K562 (cell line): ENCODE measurements around the gene EFCAB8. TPM values are rescaled to one million over a fixed set of nuclear protein-coding genes. Genes with fewer than 3 reads are reported as not detected.

Source experiments
- CREB3 ChIP-seq: fragments of 450-650 bp; conservative IDR thresholded peaks from 2 replicates; pipeline ENCODE4 v1.6.1; 2016; ENCODE audit warnings: missing genetic modification characterization, low read depth, mild to moderate bottlenecking, missing compliant biosample characterization, moderate library complexity
- DPF2 ChIP-seq: fragments of 450-650 bp; IDR thresholded peaks from 2 replicates; pipeline ENCODE4 v1.6.1; 2016
- NCOA6 ChIP-seq: fragments of 450-650 bp; IDR thresholded peaks from 2 replicates; pipeline ENCODE4 v1.6.1; 2017; ENCODE audit warnings: mild to moderate bottlenecking
- NFRKB ChIP-seq: fragments of 450-650 bp; IDR thresholded peaks from 2 replicates; pipeline ENCODE4 v1.6.1; 2016; ENCODE audit warnings: low read depth
- RBBP5 ChIP-seq: fragments of 200-600 bp; sonication (generic); IDR thresholded peaks from 2 replicates; pipeline ENCODE4 v1.6.1; 2012; ENCODE audit warnings: borderline replicate concordance, mild to moderate bottlenecking, low read length, control low read depth, inconsistent platforms; ENCODE audit not compliant: insufficient read depth, poor library complexity, severe bottlenecking
- SMARCA5 ChIP-seq: fragments of 450-650 bp; IDR thresholded peaks from 2 replicates; pipeline ENCODE4 v1.6.1; 2016
- TCF7L2 ChIP-seq: fragments of 150-350 bp; IDR thresholded peaks from 2 replicates; pipeline ENCODE4 v1.6.1; 2016; ENCODE audit warnings: low read depth, mild to moderate bottlenecking, low read length, moderate library complexity
- YY1 ChIP-seq, 3 experiments: IDR thresholded peaks; 2 replicates each; pipeline ENCODE4 v1.6.1; 2011; ENCODE audit warnings: low read length in 2 of 3, mild to moderate bottlenecking in 2 of 3, moderate library complexity in 2 of 3, borderline replicate concordance in 1 of 3, control low read depth in 1 of 3, low read depth in 1 of 3; ENCODE audit not compliant: insufficient read depth in 3 of 3, insufficient replicate concordance in 2 of 3, control insufficient read depth in 1 of 3, insufficient read length in 1 of 3; ENCODE audit errors: extremely low read depth in 1 of 3
- ZBTB43 ChIP-seq: sonication (generic); formaldehyde crosslinking; IDR thresholded peaks from 2 replicates; pipeline ENCODE4 v1.8.0; 2023; ENCODE audit warnings: mild to moderate bottlenecking, missing genetic modification reagents
- ZNF444 ChIP-seq: fragments of 250-450 bp; sonication (Bioruptor Pico); IDR thresholded peaks from 2 replicates; pipeline ENCODE4 v1.4.0; 2020; ENCODE audit warnings: mild to moderate bottlenecking, moderate library complexity
- ZNF778 ChIP-seq: fragments of 450-650 bp; formaldehyde crosslinking; IDR thresholded peaks from 2 replicates; pipeline ENCODE4 v1.4.0; 2020; ENCODE audit warnings: mild to moderate bottlenecking, moderate library complexity
- polyA plus RNA-seq, 8 experiments: library from polyadenylated mRNA; depleted of rRNA in 4 of 8; stranded (reverse) in 5 of 8; unstranded in 3 of 8; fragments of >200 nt; fragmentation: Nextera tagmentation in 2 of 8; fragmentation: Illumina TruSeq in 1 of 8; extraction: Ambion mirVana in 2 of 8; extraction: Trizol in 1 of 8; gene quantifications; 2 replicates each; pipeline versions ENCODE4 v1.2.1 to v1.2.3, GENCODE V29; 2011 to 2014; ENCODE audit warnings: inconsistent platforms in 1 of 8, missing spikeins in 1 of 8
- total RNA-seq, 7 experiments: library from RNA; depleted of rRNA in 6 of 7; stranded (reverse); fragments of >200 nt in 6 of 7; fragmentation: Illumina TruSeq in 2 of 7; extraction: Trizol in 2 of 7; gene quantifications; 2 replicates each; pipeline versions ENCODE4 v1.2.1 to v1.2.3, GENCODE V29; 2011 to 2021; ENCODE audit warnings: low replicate concordance in 1 of 7

Gene EFCAB8
- total and polyA plus RNA-seq, 9 of the 15 experiments (the other 6 are each of a cell fraction or from before 2014, with no cell fraction given), result 0.03 to 0.18 (median 0.11) TPM; not detected in 6

GRCh38 chr20:32849577-32849976, 9.1 kb upstream of the EFCAB8 start (continued):
- TF ChIP-seq ZBTB43, result no peak
- TF ChIP-seq NCOA6, result no peak
- no peak for TF ChIP-seq RBBP5
- no peak for TF ChIP-seq ZNF778
- no peak for TF ChIP-seq SMARCA5
- no peak for TF ChIP-seq CREB3 (tag)
- TF ChIP-seq TCF7L2, result no peak
- TF ChIP-seq NFRKB, result no peak
- TF ChIP-seq ZNF444 (CRISPR knock-in tag), result no peak
- TF ChIP-seq DPF2, result no peak
- TF ChIP-seq YY1 (IDR thresholded peaks at IDR 0.05; ENCODE audit: borderline replicate concordance in 1 of 3, control insufficient read depth in 1 of 3, extremely low read depth in 1 of 3, insufficient read depth in 3 of 3, insufficient read length in 1 of 3, insufficient replicate concordance in 2 of 3, low read depth in 1 of 3, low read length in 2 of 3), result no peak
